Testis (tissue), 3 donors: ENCODE data around the gene MAP3K9. TPM values are rescaled to one million over a fixed set of nuclear protein-coding genes. Genes with fewer than 3 reads are reported as not detected.

ENCODE experiments used
- DNase-seq: peaks from one replicate; pipeline ENCODE4 v3.0.0-alpha.2; 2019
- H3K27ac ChIP-seq, 2 donors: fragments of 200-600 bp; sonication (generic); one replicate each; pipeline ENCODE4 v1.5.1; 2019
- H3K27me3 ChIP-seq: fragments of 200-600 bp; sonication (generic); one replicate; pipeline ENCODE4 v1.5.1; 2019
- H3K36me3 ChIP-seq: fragments of 200-600 bp; sonication (generic); one replicate; pipeline ENCODE4 v1.5.1; 2017; ENCODE audit warnings: low read depth; ENCODE audit errors: missing control alignments
- H3K4me1 ChIP-seq: fragments of 200-600 bp; sonication (generic); one replicate; pipeline ENCODE4 v1.5.1; 2019
- H3K4me3 ChIP-seq, 2 donors: fragments of 200-600 bp; sonication (generic); one replicate each; pipeline ENCODE4 v1.5.1; 2017 to 2019
- H3K9me3 ChIP-seq: fragments of 200-600 bp; sonication (generic); one replicate; pipeline ENCODE4 v1.5.1; 2017
- CTCF ChIP-seq, 3 experiments: fragments of 450-650 bp in 2 of 3; fragments of 200-600 bp in 1 of 3; sonication (generic) in 1 of 3; IDR thresholded peaks; one replicate each; pipeline ENCODE4 v1.5.1; 2016 to 2019; ENCODE audit warnings: antibody characterized with exemption in 3 of 3, mild to moderate bottlenecking in 2 of 3, moderate library complexity in 1 of 3
- POLR2A ChIP-seq: fragments of 450-650 bp; IDR thresholded peaks from one replicate; pipeline ENCODE4 v1.6.1; 2017; ENCODE audit warnings: antibody characterized with exemption, mild to moderate bottlenecking, moderate library complexity
- WGBS, 2 donors: methylation state at CpG; one replicate each; pipeline ENCODE4 v1.1.5; 2018; 5-methylcytosine and 5-hydroxymethylcytosine counted together
- intact Hi-C: fragments of 100-400 bp; cut with DNase I; formaldehyde crosslinking; loops from one replicate; pipeline ENCODE4 v1.15.1; 2023; ENCODE audit warnings: low total_unique reads
- polyA plus RNA-seq: library from polyadenylated mRNA; stranded (reverse); fragments of 350-450 nt; fragmentation: Illumina TruSeq; extraction: RNeasy Lipid Tissue Mini Kit (QIAGEN cat#74804); gene quantifications from one replicate; pipeline ENCODE4 v1.2.3, GENCODE V29; 2014; ENCODE audit warnings: low read depth, low replicate concordance; ENCODE audit not compliant: insufficient read depth
- total RNA-seq, 2 donors: library from RNA; depleted of rRNA; stranded (reverse); fragments of >200 nt; gene quantifications; one replicate each; pipeline ENCODE4 v1.2.3, GENCODE V29; 2016

Gene MAP3K9
- total and polyA plus RNA-seq, 3 donors from 2014 or later, result 17.4 to 22.5 (median 18.0) TPM

GRCh38 chr14:70812124-70812818 is 3.0 kb upstream of the MAP3K9 start:
- no peaks in the 10 kb centered on the region for H3K27me3 ChIP-seq
- H3K4me3 ChIP-seq, result no peak overlapping the region
- TF ChIP-seq POLR2A, result no peak
- no peak for TF ChIP-seq CTCF (IDR thresholded peaks at IDR 0.05)
- no peaks in the 10 kb centered on the region for H3K9me3 ChIP-seq
- H3K27ac ChIP-seq, result no peak overlapping the region
- no peaks in the 10 kb centered on the region for H3K4me1 ChIP-seq
- intact Hi-C loops, result no loop called here
- 75 to 81% methylated on average over 2 of the region's 2 CpGs for WGBS, 2 donors
- DNase-seq, result no peak
- H3K36me3 ChIP-seq, result no peaks in the 10 kb centered on the region

- DNase-seq, result no peak
- TF ChIP-seq POLR2A (no peak), CTCF (IDR thresholded peaks at IDR 0.05) (no peak)
- 83 to 86% methylated on average over 2 of the region's 2 CpGs for WGBS, 2 donors
- H3K4me1 ChIP-seq, result no peaks in the 10 kb centered on the region
- no peak overlapping the region for H3K27ac ChIP-seq
- intact Hi-C loops, result no loop called here
- H3K9me3 ChIP-seq, result no peaks in the 10 kb centered on the region
- no peaks in the 10 kb centered on the region for H3K36me3 ChIP-seq
- H3K4me3 ChIP-seq, result no peak overlapping the region
- no peaks in the 10 kb centered on the region for H3K27me3 ChIP-seq
These were observed 2.3 kb upstream of the MAP3K9 start for GRCh38 chr14:70811578-70811977.

GRCh38 chr14:70811050-70811449 is 1.7 kb upstream of the MAP3K9 start:
- no peak overlapping the region for H3K27ac ChIP-seq
- TF ChIP-seq CTCF (IDR thresholded peaks at IDR 0.05) (no peak), POLR2A (no peak)
- no peak for DNase-seq
- H3K4me1 ChIP-seq, result no peaks in the 10 kb centered on the region
- H3K27me3 ChIP-seq, result no peaks in the 10 kb centered on the region
- intact Hi-C loops, result no loop called here
- 80 to 90% methylated on average over 2 of the region's 2 CpGs for WGBS, 2 donors
- H3K4me3 ChIP-seq, result no peak overlapping the region
- H3K36me3 ChIP-seq, result no peaks in the 10 kb centered on the region
- no peaks in the 10 kb centered on the region for H3K9me3 ChIP-seq

- 35 to 39% methylated on average over 7 of the region's 7 CpGs for WGBS, 2 donors
- H3K27me3 ChIP-seq, result no peaks in the 10 kb centered on the region
- H3K27ac ChIP-seq, result peak overlapping the region in 1 of 2 donors; percentile 71
- no peaks in the 10 kb centered on the region for H3K4me1 ChIP-seq
- no peaks in the 10 kb centered on the region for H3K9me3 ChIP-seq
- H3K4me3 ChIP-seq, result peak overlapping the region in 1 of 2 donors; percentile 79
- no peak for DNase-seq
- TF ChIP-seq CTCF (IDR thresholded peaks at IDR 0.05) (no peak), POLR2A (no peak)
- intact Hi-C loops, result no loop called here
- H3K36me3 ChIP-seq, result no peaks in the 10 kb centered on the region
These were observed 1.3 kb upstream of the MAP3K9 start for GRCh38 chr14:70810621-70811020.
